Pulmonary artery endothelial cell (primary cell): ENCODE results near the gene PSPC1. TPM values are rescaled to one million over a fixed set of nuclear protein-coding genes. Genes with fewer than 3 reads are reported as not detected.
"Not testable (repeated sequence)": the region's sequence is repeated elsewhere in the genome, so short reads cannot be mapped to it uniquely, and the experiment has no call there.

Source experiments
- DNase-seq: peaks from one replicate; pipeline ENCODE4 v3.0.0-alpha.2; 2011; ENCODE audit warnings: low read depth, low spot score
- total RNA-seq: library from RNA; depleted of rRNA; stranded (reverse); fragments of >200 nt; gene quantifications from 2 replicates; pipeline ENCODE4 v1.2.3, GENCODE V29; 2014

The PSPC1 gene
- total RNA-seq, 1 donor from 2014 or later = 86.8 TPM

DNA sequence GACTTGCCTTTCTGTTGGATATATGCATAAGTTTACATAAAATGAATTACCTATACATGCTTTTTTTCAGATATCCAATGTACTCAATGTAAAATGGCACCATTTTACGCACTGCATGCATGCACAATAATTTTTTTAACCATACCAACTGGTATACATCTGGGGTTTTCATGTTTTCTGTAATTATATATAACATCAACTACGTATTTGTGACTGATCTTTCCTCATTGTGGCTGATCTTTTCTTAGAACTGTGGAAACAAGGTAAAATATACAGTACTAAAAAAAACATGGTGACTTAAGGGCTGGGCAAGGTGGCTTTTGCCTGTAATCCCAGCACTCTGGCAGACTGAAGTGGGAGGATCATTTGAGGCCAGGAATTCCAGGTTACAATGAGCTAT, 18.5 kb downstream of the PSPC1 start:
- no peak for DNase-seq

GRCh38 chr13:19763618-19764017, 19.1 kb downstream of the PSPC1 start:
- no peak for DNase-seq

- no peak for DNase-seq
Observed at GRCh38 chr13:19759669-19760068, 23.1 kb downstream of the PSPC1 start.

DNA sequence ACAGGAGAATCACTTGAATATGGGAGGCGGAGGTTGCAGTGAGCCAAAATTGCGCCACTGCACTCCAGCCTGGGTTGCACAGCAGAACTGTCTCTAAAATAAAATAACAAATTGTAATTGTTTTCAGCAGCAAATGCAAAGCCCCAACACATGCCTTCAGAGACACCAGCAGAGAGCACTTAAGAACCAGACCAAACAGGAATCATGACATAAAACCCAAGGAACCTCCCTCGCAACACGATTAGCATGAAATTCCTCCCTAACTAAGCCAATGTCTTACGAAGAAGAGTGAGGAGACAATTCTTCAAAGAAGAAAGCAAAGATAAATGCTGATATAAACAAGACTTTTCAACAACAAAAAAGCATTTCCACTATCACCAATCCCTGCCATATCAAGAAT, 40.1 kb downstream of the PSPC1 start:
- DNase-seq = no peak

DNA sequence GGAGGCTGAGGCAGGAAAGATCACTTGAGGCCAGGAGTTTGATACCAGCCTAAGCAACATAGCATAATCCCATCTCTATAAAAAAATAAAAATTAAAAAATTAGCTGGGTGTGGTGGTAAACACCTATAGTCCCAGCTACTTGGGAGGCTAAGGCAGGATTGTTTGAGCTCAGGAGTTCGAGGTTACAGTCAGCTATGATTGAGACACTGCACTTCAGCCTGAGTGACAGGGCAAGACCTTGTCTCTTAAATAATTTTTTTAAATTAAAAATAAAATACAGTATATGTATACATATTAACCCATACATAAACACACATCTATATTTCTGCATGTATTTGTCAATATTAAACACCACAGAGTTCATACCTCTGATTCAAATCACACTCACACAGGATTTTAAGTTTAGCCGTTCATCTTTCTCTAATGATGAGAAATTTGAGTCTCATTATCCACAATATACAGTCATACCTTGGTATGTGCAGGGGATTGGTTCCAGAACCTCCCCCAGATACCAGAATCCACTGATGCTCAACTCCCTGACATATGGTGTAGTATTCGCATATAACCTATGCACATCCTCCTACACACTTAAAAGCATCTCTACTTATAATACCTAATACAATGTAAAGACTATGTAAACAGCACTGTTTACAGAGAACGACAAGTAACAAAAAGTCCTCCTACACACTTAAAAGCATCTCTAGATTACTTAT, 44.7 kb downstream of the PSPC1 start:
- no peak for DNase-seq

DNA sequence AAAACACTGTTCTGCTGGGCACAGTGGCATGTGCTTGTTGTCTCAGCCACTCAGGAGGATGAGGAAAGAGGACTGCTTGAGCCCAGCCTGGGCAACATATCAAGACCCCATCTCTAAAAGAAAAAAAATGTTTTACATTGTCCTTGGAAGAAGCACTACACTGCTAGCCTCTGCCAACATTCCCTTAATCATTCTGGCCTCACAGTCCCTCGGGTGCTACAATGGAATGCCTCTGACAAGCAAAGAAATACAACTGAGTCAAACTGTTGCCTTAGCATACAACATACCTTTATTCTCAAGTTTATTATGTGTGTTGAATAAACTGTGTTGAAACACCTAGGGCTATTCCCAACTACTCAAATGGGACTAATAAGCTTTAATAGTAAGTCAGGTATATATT, 56.1 kb downstream of the PSPC1 start:
- DNase-seq = no peak

GRCh38 chr13:19725320-19725719, 57.4 kb downstream of the PSPC1 start:
- DNase-seq = no peak

DNA sequence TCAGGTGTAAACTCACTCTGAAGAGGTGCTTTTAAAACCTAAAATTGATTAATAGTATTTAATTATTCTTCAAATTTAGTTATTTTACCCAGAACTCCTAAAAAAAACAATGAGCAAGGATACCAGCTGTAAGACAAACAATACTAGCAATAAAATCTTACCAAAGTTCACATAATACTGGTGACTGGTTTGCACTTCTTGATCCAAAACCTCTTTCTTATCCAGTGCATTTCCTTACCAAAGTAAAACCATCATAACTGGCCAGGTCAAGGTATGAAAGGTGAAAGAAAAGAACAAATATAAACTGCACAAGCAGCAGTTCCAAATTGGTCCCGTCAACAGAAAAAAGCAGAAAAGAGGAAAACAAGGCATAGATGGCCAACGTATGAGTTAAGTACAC, 62.7 kb downstream of the PSPC1 start:
- DNase-seq = no peak

- DNase-seq = peak; percentile 19
Observed at GRCh38 chr13:19713186-19713965, 69.4 kb downstream of the PSPC1 start.

DNA sequence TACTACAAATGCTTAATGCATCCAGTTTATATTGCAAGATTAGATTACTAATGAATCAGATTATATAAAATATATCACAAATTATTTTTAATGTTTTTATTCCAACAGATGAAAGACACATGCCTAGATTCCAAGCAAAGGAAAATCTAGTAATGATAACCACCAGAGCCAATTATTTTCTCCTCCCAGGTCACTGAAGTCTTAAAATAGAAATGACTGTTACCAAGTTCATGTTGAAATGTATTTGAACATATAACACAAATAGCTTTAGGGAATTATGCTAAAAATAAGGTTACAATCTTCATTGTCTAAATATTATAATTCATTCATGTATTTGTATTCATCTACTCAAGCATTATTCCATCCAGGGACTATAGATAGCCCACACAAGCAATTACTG, 73.0 kb downstream of the PSPC1 start:
- DNase-seq = not testable (repeated sequence)

GRCh38 chr13:19709039-19709438, 73.7 kb downstream of the PSPC1 start:
- not testable (repeated sequence) for DNase-seq

DNA sequence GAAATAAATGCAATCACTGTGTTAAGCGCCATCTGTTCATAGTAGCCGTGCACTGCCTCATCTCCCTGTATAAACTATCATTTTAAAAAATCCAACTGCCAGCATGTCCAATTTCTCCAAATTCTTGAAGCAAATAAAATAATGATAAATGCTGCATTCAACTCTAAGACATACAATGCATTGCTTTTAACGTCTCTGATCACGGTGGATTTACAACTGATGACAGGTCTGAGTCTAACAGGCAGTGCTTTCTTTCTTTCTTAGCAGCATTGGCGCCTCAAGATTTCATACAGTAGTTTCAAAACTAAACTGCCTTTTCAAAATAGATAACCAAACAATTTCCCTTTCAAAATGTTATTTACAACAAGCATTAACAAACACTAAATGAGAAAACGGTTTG, 78.5 kb downstream of the PSPC1 start:
- DNase-seq = not testable (repeated sequence)

DNA sequence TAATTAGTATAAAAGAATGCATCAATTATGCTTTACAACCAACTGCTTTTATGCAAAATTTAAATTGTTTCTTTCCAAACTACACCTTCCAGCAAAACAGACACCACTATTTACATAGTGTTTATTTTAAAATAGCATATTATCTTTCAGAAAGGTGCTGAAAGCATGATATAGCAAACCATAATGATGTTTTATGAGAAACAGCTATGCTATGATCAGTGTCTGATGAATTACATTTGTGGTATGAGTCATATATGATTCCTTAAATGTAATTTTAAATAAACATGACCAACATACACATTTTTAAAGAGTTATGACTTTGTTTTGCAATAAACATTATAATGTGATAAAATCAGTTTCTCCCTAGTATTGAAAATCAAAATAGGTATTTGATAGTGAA, 81.1 kb downstream of the PSPC1 start:
- not testable (repeated sequence) for DNase-seq

- not testable (repeated sequence) for DNase-seq
Observed at GRCh38 chr13:19700963-19701362, 81.8 kb downstream of the PSPC1 start.

DNA sequence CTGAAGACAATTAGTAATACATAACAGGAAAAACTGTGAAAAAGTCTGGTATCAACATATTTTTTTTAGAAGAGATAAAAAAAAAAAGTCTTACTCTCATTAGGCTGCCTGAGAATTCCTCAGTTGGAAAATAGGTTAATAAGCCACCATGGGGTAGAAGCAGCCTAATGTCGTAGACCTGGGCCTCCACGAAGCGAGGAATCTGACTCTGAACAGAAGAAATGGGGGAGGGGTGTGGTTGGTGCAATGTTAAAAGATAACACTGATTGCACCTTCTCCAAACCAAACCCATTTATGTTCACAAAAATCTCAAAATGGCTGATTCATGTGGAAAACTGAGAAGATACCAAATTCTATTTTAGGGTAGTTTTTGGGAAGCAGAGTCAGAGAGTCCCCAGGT, 86.9 kb downstream of the PSPC1 start:
- DNase-seq = no peak

DNA sequence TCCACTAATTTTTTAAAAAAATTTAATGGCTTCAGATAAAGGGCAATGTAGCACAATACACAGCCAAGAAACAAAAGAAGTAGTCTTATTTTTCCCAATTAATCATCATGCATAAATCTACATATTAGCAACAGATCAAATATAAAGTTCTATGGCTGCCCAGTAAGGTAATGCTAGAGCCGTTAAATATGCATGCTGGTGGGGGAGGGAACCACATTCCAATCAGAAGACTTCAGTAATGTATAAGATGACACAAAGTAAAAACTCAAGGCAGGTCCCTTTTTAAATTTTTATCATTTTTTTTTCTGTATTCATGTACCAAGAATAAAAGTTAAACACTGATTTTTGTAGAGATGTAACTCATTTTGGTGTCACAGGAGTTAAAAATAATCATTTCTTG, 87.3 kb downstream of the PSPC1 start:
- DNase-seq = no peak

- DNase-seq = not testable (repeated sequence)
Observed at GRCh38 chr13:19691447-19691846, 91.3 kb downstream of the PSPC1 start.

DNA sequence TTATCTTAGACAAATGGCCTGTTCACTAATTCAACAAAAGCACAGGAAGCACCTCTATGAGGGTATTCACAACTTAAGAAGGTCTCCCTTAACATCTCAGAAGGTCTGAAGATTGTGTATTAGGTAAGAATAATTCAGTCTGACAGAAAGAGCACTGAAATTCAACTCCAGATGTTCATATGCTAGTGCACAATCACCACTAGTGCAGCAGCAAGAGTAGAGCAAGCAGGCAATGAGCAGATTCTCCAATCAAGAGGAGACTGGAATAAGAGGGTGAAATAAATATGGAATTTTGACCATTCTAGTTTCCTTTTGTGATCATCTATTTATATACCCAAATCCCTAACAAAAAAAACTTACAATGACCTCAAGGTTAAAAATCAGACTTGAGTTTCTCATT, 97.3 kb downstream of the PSPC1 start:
- DNase-seq = no peak

DNA sequence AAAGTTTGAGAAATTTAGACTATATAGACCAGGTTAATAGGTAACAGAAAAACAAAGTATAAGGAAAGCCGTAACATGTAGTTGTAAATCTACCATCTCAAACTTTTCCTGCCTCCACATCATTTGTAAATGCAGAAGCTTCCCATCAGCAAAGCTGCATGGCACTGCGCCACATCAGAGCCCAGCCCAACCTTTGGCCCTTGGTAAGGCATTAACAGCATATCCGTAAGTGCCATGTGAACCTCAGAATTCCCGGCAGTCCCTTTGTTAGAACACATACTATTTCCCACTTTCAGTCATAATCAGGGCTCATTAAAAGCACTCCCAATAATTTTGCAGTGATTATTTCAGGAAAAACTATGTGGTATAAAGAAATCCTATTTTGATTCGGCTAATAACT, 97.7 kb downstream of the PSPC1 start:
- no peak for DNase-seq

- peak; percentile 5 for DNase-seq
Observed at GRCh38 chr13:19681517-19681916, 101.2 kb downstream of the PSPC1 start.

DNA sequence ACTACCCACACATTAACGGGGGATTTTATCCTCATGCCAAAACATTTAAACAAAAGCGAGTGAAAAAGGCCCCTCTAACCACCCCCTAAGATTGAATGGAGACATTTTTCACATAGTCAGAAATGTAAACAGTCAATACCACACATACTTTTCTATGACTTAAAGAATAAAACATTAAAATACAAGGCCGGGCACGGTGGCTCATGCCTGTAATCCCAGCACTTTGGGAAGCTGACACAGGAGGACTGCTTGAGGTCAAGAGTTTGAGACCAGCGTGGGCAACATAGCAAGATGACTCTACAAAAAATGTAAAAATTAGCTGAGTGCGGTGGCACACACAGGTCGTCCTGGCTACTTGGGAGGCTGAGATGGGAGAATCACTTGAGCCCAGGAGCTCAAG, 102.0 kb downstream of the PSPC1 start:
- DNase-seq = no peak

DNA sequence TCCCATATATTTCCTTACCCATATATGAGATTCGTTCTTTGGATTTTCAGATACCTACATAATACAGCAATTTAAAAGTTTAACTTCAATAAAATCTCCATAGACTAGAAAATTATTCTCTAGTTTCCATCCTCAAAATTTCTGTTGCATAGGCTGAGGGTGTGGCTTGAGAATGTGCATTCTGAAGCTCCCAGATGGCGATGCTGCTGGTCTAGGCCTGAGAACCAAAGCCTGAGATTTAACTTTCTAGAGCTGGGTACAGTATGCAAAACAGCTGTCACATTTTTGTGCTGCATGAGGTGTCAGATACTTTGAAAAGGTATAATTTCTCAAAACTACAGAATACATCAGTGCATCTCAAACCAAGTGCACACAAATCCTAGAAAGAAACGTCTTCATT, 106.6 kb downstream of the PSPC1 start:
- no peak for DNase-seq

GRCh38 chr13:19674898-19675297, 107.8 kb downstream of the PSPC1 start:
- no peak for DNase-seq
